Right hindlimb (tissue), 1 donor: ENCODE results near the gene TUBA1B.
A peak's percentile ranks its signal among the peaks of the same experiment; 100 is the strongest.
"Not testable (repeated sequence)": the region's sequence is repeated elsewhere in the genome, so short reads cannot be mapped to it uniquely, and the experiment has no call there.

ENCODE experiments used
- DNase-seq: peaks from one replicate; pipeline ENCODE4 v3.0.0-alpha.2; 2018

TUBA1B gene

GRCh38 chr12:49131051-49131893 is at the start of gene TUBA1B:
TUBA1B (minus strand) TSS chr12:49131395; CDS start chr12:49131300, 95 bp downstream.
- DNase-seq = peak; percentile 94

- DNase-seq = no peak
These were observed 43.0 kb upstream of the TUBA1B start for GRCh38 chr12:49174218-49174617.

- no peak for DNase-seq
These were observed 39.7 kb upstream of the TUBA1B start for GRCh38 chr12:49170924-49171323.

GRCh38 chr12:49165114-49165513 is 33.9 kb upstream of the TUBA1B start:
- no peak for DNase-seq

GRCh38 chr12:49161901-49162300 is 30.7 kb upstream of the TUBA1B start:
- not testable (repeated sequence) for DNase-seq

- no peak for DNase-seq
These were observed 30.0 kb upstream of the TUBA1B start for GRCh38 chr12:49161092-49161795.

- no peak for DNase-seq
These were observed 29.2 kb upstream of the TUBA1B start for GRCh38 chr12:49160399-49160798.

GRCh38 chr12:49154221-49154620 is 23.0 kb upstream of the TUBA1B start:
- no peak for DNase-seq

- no peak for DNase-seq
These were observed 16.2 kb upstream of the TUBA1B start for GRCh38 chr12:49147384-49147783.

- no peak for DNase-seq
These were observed 15.2 kb upstream of the TUBA1B start for GRCh38 chr12:49146406-49146805.

- no peak for DNase-seq
These were observed 13.2 kb upstream of the TUBA1B start for GRCh38 chr12:49144384-49144783.

GRCh38 chr12:49138999-49139398 is 7.8 kb upstream of the TUBA1B start:
- no peak for DNase-seq

GRCh38 chr12:49138587-49138986 is 7.4 kb upstream of the TUBA1B start:
- no peak for DNase-seq

- no peak for DNase-seq
These were observed 6.3 kb upstream of the TUBA1B start for GRCh38 chr12:49137476-49137875.

- not testable (repeated sequence) for DNase-seq
These were observed 5.8 kb upstream of the TUBA1B start for GRCh38 chr12:49136997-49137396.

GRCh38 chr12:49133590-49133989 is 2.4 kb upstream of the TUBA1B start:
- DNase-seq = no peak

GRCh38 chr12:49133014-49133413 is 1.8 kb upstream of the TUBA1B start:
- DNase-seq = no peak

- peak; percentile 60 for DNase-seq
These were observed 783 bp upstream of the TUBA1B start for GRCh38 chr12:49131894-49132461.

GRCh38 chr12:49130151-49131050 is 794 bp downstream of the TUBA1B start:
- peak; percentile 95 for DNase-seq

- no peak for DNase-seq
These were observed 1.7 kb downstream of the TUBA1B start for GRCh38 chr12:49129332-49130150.

- DNase-seq = not testable (repeated sequence)
These were observed 3.2 kb downstream of the TUBA1B start for GRCh38 chr12:49127971-49128370.
